ENCODE data around the gene NR0B2.

GRCh38 chr1:26950602-26951001 is 36.8 kb upstream of the NR0B2 start:
- TF ChIP-seq CTCF (IDR thresholded peaks at IDR 0.05), result no peak
- no peak for TF ChIP-seq NR3C1 (IDR thresholded peaks at IDR 0.05)
- TF ChIP-seq RARB (CRISPR knock-in tag; IDR thresholded peaks at IDR 0.05), result no peak
- no peak for TF ChIP-seq POLR2A (IDR thresholded peaks at IDR 0.05; ENCODE audit: low read length)
- TF ChIP-seq, protein P1, sequence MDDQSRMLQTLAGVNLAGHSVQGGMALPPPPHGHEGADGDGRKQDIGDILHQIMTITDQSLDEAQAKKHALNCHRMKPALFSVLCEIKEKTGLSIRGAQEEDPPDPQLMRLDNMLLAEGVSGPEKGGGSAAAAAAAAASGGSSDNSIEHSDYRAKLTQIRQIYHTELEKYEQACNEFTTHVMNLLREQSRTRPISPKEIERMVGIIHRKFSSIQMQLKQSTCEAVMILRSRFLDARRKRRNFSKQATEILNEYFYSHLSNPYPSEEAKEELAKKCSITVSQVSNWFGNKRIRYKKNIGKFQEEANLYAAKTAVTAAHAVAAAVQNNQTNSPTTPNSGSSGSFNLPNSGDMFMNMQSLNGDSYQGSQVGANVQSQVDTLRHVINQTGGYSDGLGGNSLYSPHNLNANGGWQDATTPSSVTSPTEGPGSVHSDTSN (IDR thresholded peaks at IDR 0.05), result no peak
- no peak for TF ChIP-seq RAD21 (conservative IDR thresholded peaks at IDR 0.05 in 1 of 2, IDR thresholded peaks at IDR 0.05 in 1 of 2)
- TF ChIP-seq MAX (IDR thresholded peaks at IDR 0.05), result no peak
- no peak for TF ChIP-seq HOXA7 (CRISPR knock-in tag; IDR thresholded peaks at IDR 0.05)
- no peak for TF ChIP-seq SMC3 (IDR thresholded peaks at IDR 0.05)

Measured in A549 (cell line).